OCI-LY7 (cell line): ENCODE measurements around the gene CD99.

Experiments used
- CTCF ChIP-seq: fragments of 200-600 bp; sonication (generic); conservative IDR thresholded peaks from 2 replicates; pipeline ENCODE4 v1.5.1; 2014; ENCODE audit warnings: mild to moderate bottlenecking, antibody characterized with exemption, low read length, moderate library complexity, mixed read lengths
- EZH2phosphoT487 ChIP-seq: fragments of 200-600 bp; sonication (generic); IDR thresholded peaks from 2 replicates; pipeline ENCODE4 v1.6.1; 2018; ENCODE audit warnings: low read depth, borderline replicate concordance, mild to moderate bottlenecking, mixed run types, antibody characterized with exemption, low read length, moderate library complexity, mixed read lengths

GRCh38 chrX:2714551-2714950 lies 23.5 kb downstream of the CD99 start:
- TF ChIP-seq CTCF (no peak), EZH2phosphoT487 (no peak)
